Measurements from ENCODE around the gene MYL4.

Gene MYL4

GRCh38 chr17:47270946-47271705, 62.0 kb downstream of the MYL4 start:
- H3K4me3 ChIP-seq (replicated peaks; ENCODE audit: low read depth, low read length) = no peak overlapping the region
- no peak for DNase-seq (ENCODE audit: low read depth)
- TF ChIP-seq, protein P1, sequence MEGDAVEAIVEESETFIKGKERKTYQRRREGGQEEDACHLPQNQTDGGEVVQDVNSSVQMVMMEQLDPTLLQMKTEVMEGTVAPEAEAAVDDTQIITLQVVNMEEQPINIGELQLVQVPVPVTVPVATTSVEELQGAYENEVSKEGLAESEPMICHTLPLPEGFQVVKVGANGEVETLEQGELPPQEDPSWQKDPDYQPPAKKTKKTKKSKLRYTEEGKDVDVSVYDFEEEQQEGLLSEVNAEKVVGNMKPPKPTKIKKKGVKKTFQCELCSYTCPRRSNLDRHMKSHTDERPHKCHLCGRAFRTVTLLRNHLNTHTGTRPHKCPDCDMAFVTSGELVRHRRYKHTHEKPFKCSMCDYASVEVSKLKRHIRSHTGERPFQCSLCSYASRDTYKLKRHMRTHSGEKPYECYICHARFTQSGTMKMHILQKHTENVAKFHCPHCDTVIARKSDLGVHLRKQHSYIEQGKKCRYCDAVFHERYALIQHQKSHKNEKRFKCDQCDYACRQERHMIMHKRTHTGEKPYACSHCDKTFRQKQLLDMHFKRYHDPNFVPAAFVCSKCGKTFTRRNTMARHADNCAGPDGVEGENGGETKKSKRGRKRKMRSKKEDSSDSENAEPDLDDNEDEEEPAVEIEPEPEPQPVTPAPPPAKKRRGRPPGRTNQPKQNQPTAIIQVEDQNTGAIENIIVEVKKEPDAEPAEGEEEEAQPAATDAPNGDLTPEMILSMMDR (IDR thresholded peaks at IDR 0.05; ENCODE audit: low read length, missing control alignments) = no peak

- no peak for DNase-seq (ENCODE audit: low read depth)
- TF ChIP-seq, protein P1 (IDR thresholded peaks at IDR 0.05; ENCODE audit: low read length, missing control alignments) = no peak
- no peak overlapping the region for H3K4me3 ChIP-seq (replicated peaks; ENCODE audit: low read depth, low read length)
These were observed 63.3 kb downstream of the MYL4 start for GRCh38 chr17:47272491-47272890.

DNA sequence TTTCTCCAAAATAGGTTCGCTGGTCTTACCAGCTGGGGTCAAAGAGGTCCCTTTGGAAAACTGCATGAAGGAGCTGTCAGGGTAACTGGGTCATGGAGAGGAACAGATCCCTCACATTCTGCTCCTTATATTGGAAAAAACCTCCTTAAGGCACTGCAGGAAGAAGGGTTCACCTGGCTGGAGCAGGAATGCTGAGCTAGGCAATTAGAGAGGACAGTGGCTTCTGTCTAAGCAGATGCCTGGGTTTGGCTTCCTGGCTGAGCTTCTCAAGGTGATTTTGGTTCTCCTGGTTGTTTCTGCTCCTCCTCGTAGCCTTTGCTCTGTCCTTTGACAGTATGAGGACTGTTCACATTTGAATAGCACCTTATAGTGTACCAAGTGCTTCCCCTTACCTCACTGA, 64.1 kb downstream of the MYL4 start:
- H3K4me3 ChIP-seq (replicated peaks; ENCODE audit: low read depth, low read length) = no peak overlapping the region
- DNase-seq (ENCODE audit: low read depth) = no peak
- TF ChIP-seq, protein P1 (IDR thresholded peaks at IDR 0.05; ENCODE audit: low read length, missing control alignments) = no peak
